GM10266 (cell line): ENCODE results near the gene ZFYVE9.
"Not testable (repeated sequence)": the region's sequence is repeated elsewhere in the genome, so short reads cannot be mapped to it uniquely, and the experiment has no call there.

Source experiments
- DNase-seq: peaks from one replicate; pipeline ENCODE4 v3.0.0; 2012; ENCODE audit errors: extremely low spot score
- CTCF ChIP-seq: IDR thresholded peaks from 2 replicates; pipeline ENCODE4 v1.5.1; 2012; ENCODE audit warnings: mild to moderate bottlenecking, low read depth; ENCODE audit not compliant: control insufficient read depth, insufficient read depth; ENCODE audit errors: missing control alignments

ZFYVE9 gene

GRCh38 chr1:52365071-52365745 is 223.3 kb downstream of the ZFYVE9 start:
- DNase-seq: peak; percentile 36
- TF ChIP-seq CTCF: no peak

- no peak for TF ChIP-seq CTCF
- peak; percentile 100 for DNase-seq
Observed at GRCh38 chr1:52365746-52366516, 224.0 kb downstream of the ZFYVE9 start, which contains the start of gene CC2D1B. CC2D1B (minus strand) TSS chr1:52366205; CDS start chr1:52364620, 1,585 bp downstream.

GRCh38 chr1:52366517-52366827 is 224.6 kb downstream of the ZFYVE9 start:
- DNase-seq: no peak
- no peak for TF ChIP-seq CTCF

GRCh38 chr1:52367272-52367671 is 225.4 kb downstream of the ZFYVE9 start:
- DNase-seq: no peak
- no peak for TF ChIP-seq CTCF

- peak; percentile 73 for DNase-seq
- peak; percentile 35 for TF ChIP-seq CTCF
Observed at GRCh38 chr1:52368383-52369172, 226.7 kb downstream of the ZFYVE9 start.

GRCh38 chr1:52369851-52370250 is 228.0 kb downstream of the ZFYVE9 start:
- not testable (repeated sequence) for DNase-seq

- DNase-seq: no peak
- no peak for TF ChIP-seq CTCF
Observed at GRCh38 chr1:52385376-52385775, 243.5 kb downstream of the ZFYVE9 start.
